ENCODE results near the gene LAMTOR4. TPM values are rescaled to one million over a fixed set of nuclear protein-coding genes. Genes with fewer than 3 reads are reported as not detected.
"Not testable (repeated sequence)": the region's sequence is repeated elsewhere in the genome, so short reads cannot be mapped to it uniquely, and the experiment has no call there.

Gene LAMTOR4
- total RNA-seq, 4 donors from 2014 or later, result 601 to 803 (median 717) TPM

GRCh38 chr7:100195222-100195621 lies 46.5 kb downstream of the LAMTOR4 start:
- 81 to 87% methylated on average over 2 of the region's 2 CpGs for WGBS, 2 donors
- intact Hi-C loops (cut with DNase I; ENCODE audit: low total_unique reads), result no loop called here
- no peak for DNase-seq (ENCODE audit: low spot score in 2 of 2)
- TF ChIP-seq CTCF (IDR thresholded peaks at IDR 0.05) (no peak), POLR2A (IDR thresholded peaks at IDR 0.05) (no peak)
- no peak overlapping the region for H3K4me3 ChIP-seq (ENCODE audit: low read depth, poor library complexity, severe bottlenecking)

DNA sequence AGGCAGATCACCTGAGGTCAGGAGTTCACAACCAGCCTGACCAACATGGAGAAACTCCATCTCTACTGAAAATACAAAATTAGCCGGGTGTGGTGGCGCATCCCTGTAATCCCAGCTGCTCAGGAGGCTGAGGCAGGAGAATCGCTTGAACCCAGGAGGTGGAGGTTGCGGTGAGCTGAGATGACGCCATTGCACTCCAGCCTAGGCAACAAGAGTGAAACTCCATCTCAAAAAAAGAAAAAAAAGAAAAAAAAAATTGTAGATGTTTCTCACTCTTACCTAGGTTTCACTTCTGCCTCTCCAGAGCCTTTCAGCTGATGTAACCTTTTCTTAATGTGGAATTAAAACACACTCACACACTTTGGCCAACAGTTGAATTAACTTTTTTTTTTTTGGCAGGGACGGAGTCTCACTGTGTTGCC lies 47.2 kb downstream of the LAMTOR4 start:
- H3K4me3 ChIP-seq (ENCODE audit: low read depth, poor library complexity, severe bottlenecking); intact Hi-C loops (cut with DNase I; ENCODE audit: low total_unique reads); DNase-seq (ENCODE audit: low spot score in 2 of 2): not testable (repeated sequence)
- WGBS, 2 donors, result 92 to 95% methylated on average over 6 of the region's 6 CpGs

- no peak for TF ChIP-seq POLR2A (IDR thresholded peaks at IDR 0.05)
- no peak for TF ChIP-seq CTCF (IDR thresholded peaks at IDR 0.05)
- no peak for DNase-seq (ENCODE audit: low spot score in 2 of 2)
- 91 to 93% methylated on average over 10 of the region's 10 CpGs for WGBS, 2 donors
- intact Hi-C loops (cut with DNase I; ENCODE audit: low total_unique reads), result no loop called here
- H3K4me3 ChIP-seq (ENCODE audit: low read depth, poor library complexity, severe bottlenecking), result no peak overlapping the region
Measured at GRCh38 chr7:100198266-100198665, 49.5 kb downstream of the LAMTOR4 start.

DNA sequence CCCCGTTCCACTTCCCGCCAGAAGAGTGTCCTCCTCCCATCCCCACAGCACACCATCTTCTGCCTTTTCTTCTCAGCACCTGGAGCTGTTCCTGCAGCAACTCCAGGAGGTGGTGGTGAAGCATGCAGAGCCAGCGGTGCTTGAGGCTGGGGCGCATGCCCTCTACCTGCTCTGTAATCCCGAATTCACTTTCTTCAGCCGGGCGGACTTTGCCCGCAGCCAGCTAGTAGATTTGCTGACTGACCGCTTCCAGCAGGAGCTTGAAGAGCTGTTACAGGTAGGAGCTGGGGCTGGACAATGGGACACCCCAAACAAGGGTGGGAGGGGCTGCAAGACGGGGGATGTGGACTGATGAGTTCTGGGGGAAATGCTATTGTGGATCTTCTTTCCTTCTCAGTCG lies 52.0 kb downstream of the LAMTOR4 start:
- intact Hi-C loops (cut with DNase I; ENCODE audit: low total_unique reads), result loop anchor here (10.0 kb wide), 1 partner anchor 66 kb away; no protein-coding TSS in a partner anchor
- H3K4me3 ChIP-seq (ENCODE audit: low read depth, poor library complexity, severe bottlenecking), result no peak overlapping the region
- no peak for DNase-seq (ENCODE audit: low spot score in 2 of 2)
- WGBS, 2 donors, result 86% methylated on average over 11 of the region's 11 CpGs
- no peak for TF ChIP-seq CTCF (IDR thresholded peaks at IDR 0.05)
- TF ChIP-seq POLR2A (IDR thresholded peaks at IDR 0.05), result no peak

Small RNA genes within 50 kb of the gene (microRNA-seq; reads per million reads assigned to microRNA genes)
- gene MIR4658 (ENCODE audit: borderline number of aligned reads in 1 of 2, borderline replicate concordance in 2 of 2), result 0 reads per million in 2 donors

Other genes with a start within 250 kb of the LAMTOR4 start
- gene TRIM4, start 229.4 kb upstream of the LAMTOR4 start, total RNA-seq, result 10 to 100 TPM; 48.4 to 60.0 (median 57.9) TPM
- gene GJC3, start 219.3 kb upstream of the LAMTOR4 start, total RNA-seq, result 1 to 10 TPM in 3 of 4 donors, under 1 TPM in 1; 0.25 to 3.4 (median 1.5) TPM
- gene AZGP1, start 172.9 kb upstream of the LAMTOR4 start, total RNA-seq, result 1,000 to 10,000 TPM in 2 of 4 donors, 100 to 1,000 TPM in 2; 519 to 1,357 (median 824) TPM
- gene ZKSCAN1, start 133.3 kb upstream of the LAMTOR4 start, total RNA-seq, result 10 to 100 TPM; 35.0 to 65.2 (median 50.4) TPM
- 10 to 100 TPM; 13.2 to 25.5 (median 21.4) TPM for gene ZSCAN21, start 99.1 kb upstream of the LAMTOR4 start, total RNA-seq
- 10 to 100 TPM; 16.4 to 25.9 (median 20.8) TPM for gene ZNF3, start 67.2 kb upstream of the LAMTOR4 start, total RNA-seq
- 10 to 100 TPM; 22.3 to 42.7 (median 30.0) TPM for gene COPS6, start 59.9 kb upstream of the LAMTOR4 start, total RNA-seq
- 10 to 100 TPM; 41.5 to 52.2 (median 50.4) TPM for gene MCM7, start 47.5 kb upstream of the LAMTOR4 start, total RNA-seq
- gene AP4M1, start 47.3 kb upstream of the LAMTOR4 start, total RNA-seq, result 10 to 100 TPM; 18.6 to 24.6 (median 21.0) TPM
- 10 to 100 TPM; 37.1 to 74.3 (median 42.1) TPM for gene TAF6, start 29.6 kb upstream of the LAMTOR4 start, total RNA-seq
- 1 to 10 TPM; 3.8 to 8.4 (median 6.5) TPM for gene CNPY4, start 29.3 kb upstream of the LAMTOR4 start, total RNA-seq
- 1 to 10 TPM; 1.6 to 8.7 (median 6.0) TPM for gene MBLAC1, start 22.0 kb upstream of the LAMTOR4 start, total RNA-seq
- gene TRAPPC14, start 9.8 kb downstream of the LAMTOR4 start, total RNA-seq, result 10 to 100 TPM; 20.8 to 46.5 (median 25.2) TPM
- 10 to 100 TPM; 25.3 to 36.1 (median 27.2) TPM for gene GAL3ST4, start 19.7 kb downstream of the LAMTOR4 start, total RNA-seq
- gene GPC2, start 28.5 kb downstream of the LAMTOR4 start, total RNA-seq, result 10 to 100 TPM in 3 of 4 donors, 1 to 10 TPM in 1; 7.3 to 27.4 (median 11.8) TPM
- gene STAG3, start 29.0 kb downstream of the LAMTOR4 start, total RNA-seq, result 1 to 10 TPM in 2 of 4 donors, under 1 TPM in 2; 0.34 to 1.8 (median 1.0) TPM
- gene PVRIG, start 71.0 kb downstream of the LAMTOR4 start, total RNA-seq, result under 1 TPM in 2 of 4 donors, not detected in 2; 0.13 to 0.51 TPM
- not detected for gene SPDYE3, start 158.8 kb downstream of the LAMTOR4 start, total RNA-seq
- gene PILRB, start 209.2 kb downstream of the LAMTOR4 start, total RNA-seq, result 10 to 100 TPM; 33.3 to 86.8 (median 47.3) TPM
- 1 to 10 TPM; 2.2 to 4.6 (median 3.4) TPM for gene PILRA, start 224.6 kb downstream of the LAMTOR4 start, total RNA-seq